C4-2B (cell line): Measurements from ENCODE around the gene VSIR.

Source experiments
- ZFX ChIP-seq: fragments of 450-650 bp; IDR thresholded peaks from 2 replicates; pipeline ENCODE4 v1.6.1; 2017
- TF ChIP-seq, protein P1 (sequence below): fragments of 450-650 bp; conservative IDR thresholded peaks from 2 replicates; pipeline ENCODE4 v1.5.1; 2017; ENCODE audit warnings: mild to moderate bottlenecking

DNA sequence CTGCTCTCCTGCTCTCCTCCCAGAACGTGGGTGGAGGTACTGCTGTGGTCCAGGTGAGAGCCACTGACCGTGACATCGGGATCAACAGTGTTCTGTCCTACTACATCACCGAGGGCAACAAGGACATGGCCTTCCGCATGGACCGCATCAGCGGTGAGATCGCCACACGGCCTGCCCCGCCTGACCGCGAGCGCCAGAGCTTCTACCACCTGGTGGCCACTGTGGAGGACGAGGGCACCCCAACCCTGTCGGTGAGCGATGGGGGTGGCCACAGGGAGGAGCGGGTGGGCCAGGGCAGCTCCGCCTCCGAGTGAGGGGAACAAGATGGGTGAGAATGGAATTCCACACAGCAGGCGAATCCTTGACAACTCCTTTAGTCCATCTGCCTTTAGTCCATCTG, 31.6 kb downstream of the VSIR start:
- TF ChIP-seq, protein P1, sequence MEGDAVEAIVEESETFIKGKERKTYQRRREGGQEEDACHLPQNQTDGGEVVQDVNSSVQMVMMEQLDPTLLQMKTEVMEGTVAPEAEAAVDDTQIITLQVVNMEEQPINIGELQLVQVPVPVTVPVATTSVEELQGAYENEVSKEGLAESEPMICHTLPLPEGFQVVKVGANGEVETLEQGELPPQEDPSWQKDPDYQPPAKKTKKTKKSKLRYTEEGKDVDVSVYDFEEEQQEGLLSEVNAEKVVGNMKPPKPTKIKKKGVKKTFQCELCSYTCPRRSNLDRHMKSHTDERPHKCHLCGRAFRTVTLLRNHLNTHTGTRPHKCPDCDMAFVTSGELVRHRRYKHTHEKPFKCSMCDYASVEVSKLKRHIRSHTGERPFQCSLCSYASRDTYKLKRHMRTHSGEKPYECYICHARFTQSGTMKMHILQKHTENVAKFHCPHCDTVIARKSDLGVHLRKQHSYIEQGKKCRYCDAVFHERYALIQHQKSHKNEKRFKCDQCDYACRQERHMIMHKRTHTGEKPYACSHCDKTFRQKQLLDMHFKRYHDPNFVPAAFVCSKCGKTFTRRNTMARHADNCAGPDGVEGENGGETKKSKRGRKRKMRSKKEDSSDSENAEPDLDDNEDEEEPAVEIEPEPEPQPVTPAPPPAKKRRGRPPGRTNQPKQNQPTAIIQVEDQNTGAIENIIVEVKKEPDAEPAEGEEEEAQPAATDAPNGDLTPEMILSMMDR: no peak
- no peak for TF ChIP-seq ZFX
